Stimulated activated CD8-positive, alpha-beta memory T cell treated with anti-CD3 and anti-CD28 coated beads, Interleukin-7, amount 100 ng/mL, for 24 hours (primary cell): ENCODE measurements around the gene RPS19.
A peak's percentile ranks its signal among the peaks of the same experiment; 100 is the strongest.

Source experiments
- DNase-seq: peaks from one replicate; pipeline ENCODE4 v3.0.0-alpha.2; 2020; ENCODE audit warnings: low read depth

RPS19 gene

GRCh38 chr19:41879080-41879479, 19.0 kb downstream of the RPS19 start:
- no peak for DNase-seq

- no peak for DNase-seq
Observed at GRCh38 chr19:41879670-41880328, 19.7 kb downstream of the RPS19 start.

GRCh38 chr19:41880329-41880708, 20.3 kb downstream of the RPS19 start:
- DNase-seq = no peak

- DNase-seq = no peak
Observed at GRCh38 chr19:41882568-41883462, 22.8 kb downstream of the RPS19 start, which contains the start of gene ARHGEF1. ARHGEF1 (plus strand) TSS chr19:41883184; CDS start chr19:41888083, 4,899 bp downstream.

- no peak for DNase-seq
Observed at GRCh38 chr19:41883463-41883820, 23.4 kb downstream of the RPS19 start.

GRCh38 chr19:41883821-41884733, 24.0 kb downstream of the RPS19 start:
- peak; percentile 81 for DNase-seq

- no peak for DNase-seq
Observed at GRCh38 chr19:41886761-41887710, 27.0 kb downstream of the RPS19 start.

- DNase-seq = peak; percentile 72
Observed at GRCh38 chr19:41887711-41888382, 27.8 kb downstream of the RPS19 start.

- DNase-seq = no peak
Observed at GRCh38 chr19:41888926-41889325, 28.9 kb downstream of the RPS19 start.

- no peak for DNase-seq
Observed at GRCh38 chr19:41889896-41890295, 29.8 kb downstream of the RPS19 start.

- no peak for DNase-seq
Observed at GRCh38 chr19:41890936-41891335, 30.9 kb downstream of the RPS19 start.

- DNase-seq = no peak
Observed at GRCh38 chr19:41892173-41892902, 32.3 kb downstream of the RPS19 start.

GRCh38 chr19:41893899-41894298, 33.8 kb downstream of the RPS19 start:
- no peak for DNase-seq

- DNase-seq = no peak
Observed at GRCh38 chr19:41894350-41894749, 34.3 kb downstream of the RPS19 start.

- DNase-seq = no peak
Observed at GRCh38 chr19:41895745-41896580, 35.9 kb downstream of the RPS19 start.

GRCh38 chr19:41896581-41896942, 36.5 kb downstream of the RPS19 start:
- DNase-seq = no peak

GRCh38 chr19:41897181-41897580, 37.1 kb downstream of the RPS19 start:
- DNase-seq = no peak

GRCh38 chr19:41897820-41898219, 37.8 kb downstream of the RPS19 start:
- DNase-seq = no peak

GRCh38 chr19:41898235-41898634, 38.2 kb downstream of the RPS19 start:
- DNase-seq = no peak
